IPS-NIHi11 (cell line): ENCODE results near the gene PKHD1.
A peak's percentile ranks its signal among the peaks of the same experiment; 100 is the strongest.

Source experiments
- DNase-seq: peaks from one replicate; pipeline ENCODE4 v3.0.0; 2012; ENCODE audit warnings: mixed read lengths, low spot score

Gene PKHD1

GRCh38 chr6:52103623-52104022, 16.2 kb upstream of the PKHD1 start:
- no peak for DNase-seq

- no peak for DNase-seq
Observed at GRCh38 chr6:52102405-52102804, 15.0 kb upstream of the PKHD1 start.

GRCh38 chr6:52098721-52099120, 11.3 kb upstream of the PKHD1 start:
- no peak for DNase-seq

GRCh38 chr6:52089758-52090348, 2.4 kb upstream of the PKHD1 start:
- DNase-seq = no peak

GRCh38 chr6:52086741-52087140, 672 bp downstream of the PKHD1 start:
- no peak for DNase-seq

GRCh38 chr6:52081237-52081636, 6.2 kb downstream of the PKHD1 start:
- no peak for DNase-seq

- DNase-seq = no peak
Observed at GRCh38 chr6:52077961-52078625, 9.3 kb downstream of the PKHD1 start.

GRCh38 chr6:52077180-52077884, 10.1 kb downstream of the PKHD1 start:
- DNase-seq = peak; percentile 27

DNA sequence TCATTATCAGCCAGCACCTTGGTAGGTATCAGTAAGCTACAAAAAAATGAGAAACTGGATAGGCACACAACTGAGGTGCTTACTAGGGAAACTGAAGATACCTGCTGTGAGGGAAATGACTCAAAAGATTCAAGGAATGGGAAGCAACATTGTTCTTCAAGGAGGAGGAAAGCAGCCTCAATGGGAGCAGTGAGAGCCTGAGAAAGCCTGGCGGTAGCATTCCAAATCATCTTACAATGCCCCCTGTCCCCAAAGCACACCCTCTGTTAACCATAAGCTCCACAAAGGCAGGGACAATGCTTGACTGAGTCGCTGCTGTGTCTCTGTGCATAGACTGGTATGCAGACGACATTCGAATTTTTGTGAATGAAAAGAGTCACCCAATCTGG, 10.6 kb downstream of the PKHD1 start:
- DNase-seq = peak; percentile 47

GRCh38 chr6:52074716-52075115, 12.7 kb downstream of the PKHD1 start:
- no peak for DNase-seq

DNA sequence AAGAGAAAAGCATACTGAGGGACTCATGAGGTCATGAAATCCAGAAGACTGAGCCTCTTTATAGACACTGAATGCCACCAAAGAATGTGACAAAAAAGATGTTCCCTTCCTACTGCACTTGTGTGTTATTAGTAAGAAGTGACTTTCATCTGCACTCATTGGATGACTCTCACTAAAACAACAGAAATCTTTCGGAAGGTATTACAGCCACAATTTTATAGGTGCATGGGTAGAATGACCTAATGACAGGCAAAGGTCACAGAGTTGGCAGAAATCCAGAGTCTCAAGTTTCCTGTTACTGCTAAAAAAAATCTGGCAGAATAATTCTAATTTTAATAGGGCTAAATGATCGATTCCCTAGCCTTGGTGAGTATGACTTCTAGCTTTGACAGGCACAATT, 13.3 kb downstream of the PKHD1 start:
- DNase-seq = no peak

- DNase-seq = no peak
Observed at GRCh38 chr6:52065621-52066020, 21.8 kb downstream of the PKHD1 start.

DNA sequence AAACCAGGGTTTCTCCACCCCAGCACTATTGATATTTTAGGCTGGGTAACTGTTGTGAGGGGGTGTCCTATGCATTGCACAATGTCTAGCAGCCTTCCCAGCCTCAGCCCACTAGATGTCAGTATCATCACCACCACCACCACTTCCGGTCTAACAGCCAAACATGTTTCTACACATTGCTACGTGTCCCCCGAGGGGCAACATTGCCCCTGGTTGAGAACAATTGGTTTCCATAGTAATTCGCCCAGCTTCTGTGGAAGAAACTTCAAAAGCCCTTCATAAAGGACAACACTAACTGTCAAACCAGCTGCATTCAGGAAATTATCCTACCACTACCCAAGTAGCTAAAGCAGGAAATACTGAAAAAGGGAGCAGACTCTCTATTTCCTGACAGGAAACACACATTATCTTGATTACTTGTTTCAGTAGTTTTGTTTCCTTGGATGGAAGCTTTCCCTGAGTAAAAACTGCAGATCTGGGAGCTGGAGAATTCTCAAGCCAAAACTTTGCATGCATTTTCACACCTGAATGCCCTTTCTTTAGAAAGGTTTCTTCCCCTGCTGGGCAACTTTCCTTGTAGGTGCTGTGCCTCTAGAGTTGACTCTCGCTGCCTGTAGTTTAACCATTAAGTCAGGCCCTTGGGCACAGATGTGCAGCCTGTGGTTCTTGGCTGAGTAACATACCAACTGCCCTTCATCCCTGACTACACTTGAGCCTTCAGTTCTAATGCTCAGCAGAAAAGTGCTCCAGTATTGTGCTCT, 23.6 kb downstream of the PKHD1 start:
- peak; percentile 67 for DNase-seq

- DNase-seq = no peak
Observed at GRCh38 chr6:52061481-52061880, 25.9 kb downstream of the PKHD1 start.

GRCh38 chr6:52059821-52060220, 27.6 kb downstream of the PKHD1 start:
- no peak for DNase-seq

- no peak for DNase-seq
Observed at GRCh38 chr6:52055451-52055850, 32.0 kb downstream of the PKHD1 start.

- no peak for DNase-seq
Observed at GRCh38 chr6:52053038-52053695, 34.2 kb downstream of the PKHD1 start.

- DNase-seq = no peak
Observed at GRCh38 chr6:52050051-52050405, 37.4 kb downstream of the PKHD1 start.

DNA sequence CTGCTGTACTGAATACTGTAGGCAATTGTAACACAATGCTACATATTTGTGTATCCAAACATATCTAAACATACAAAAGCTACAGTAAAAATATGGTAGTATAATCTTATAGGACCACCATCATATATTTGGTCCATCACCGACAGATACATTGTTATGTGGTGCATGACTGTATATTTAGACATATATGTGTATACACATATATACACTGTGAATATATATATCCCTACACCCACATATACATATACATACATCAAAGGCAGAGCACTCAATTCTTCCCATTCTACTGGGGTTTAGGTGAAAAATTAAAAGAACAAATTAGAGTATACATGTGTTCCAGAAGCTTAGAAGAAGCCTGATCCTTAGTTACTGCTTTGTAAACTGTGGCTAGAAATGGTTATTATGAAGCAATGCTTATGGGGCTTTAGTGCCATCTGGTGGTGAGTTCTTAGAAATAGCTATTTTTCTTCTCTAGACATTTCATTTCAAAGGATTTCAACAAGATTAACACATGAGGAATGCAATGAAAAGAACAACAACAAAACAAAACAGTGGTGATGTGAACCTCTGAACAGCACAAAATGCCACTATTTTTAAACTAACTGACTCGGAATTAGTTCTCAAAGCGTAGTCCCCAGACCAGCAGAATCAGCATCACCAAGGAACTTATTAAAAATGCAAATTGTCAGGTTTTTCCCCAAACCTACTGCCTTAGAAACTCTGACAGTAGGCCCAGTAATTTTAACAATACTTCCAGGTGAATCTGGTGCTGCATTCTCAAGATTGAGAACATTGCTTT, 38.0 kb downstream of the PKHD1 start:
- peak; percentile 46 for DNase-seq

- DNase-seq = no peak
Observed at GRCh38 chr6:52046456-52046855, 41.0 kb downstream of the PKHD1 start.

GRCh38 chr6:52045481-52045880, 41.9 kb downstream of the PKHD1 start:
- DNase-seq = no peak
